Lung (tissue), 12 donors: ENCODE data around the gene ANKRD13D. TPM values are rescaled to one million over a fixed set of nuclear protein-coding genes. Genes with fewer than 3 reads are reported as not detected.

ENCODE experiments used
- ATAC-seq: fragments of 200-7000 bp; cut with Tn5 transposase; one replicate; pipeline ENCODE4 v1.9.1; 2020; ENCODE audit warnings: moderate number of reproducible peaks; ENCODE audit not compliant: insufficient read depth, low FRiP score
- DNase-seq, 3 donors: peaks; one replicate each; pipeline ENCODE4 v3.0.0-alpha.2; 2013 to 2017
- H3K27ac ChIP-seq, 2 donors: one replicate each; pipeline ENCODE4 v1.5.1; 2013; ENCODE audit warnings: mild to moderate bottlenecking in 2 of 2, moderate library complexity in 2 of 2, control low read depth in 1 of 2, inconsistent platforms in 1 of 2, low read depth in 1 of 2, low read length in 1 of 2
- H3K27me3 ChIP-seq, 3 donors: one replicate each; pipeline ENCODE4 v1.5.1; 2013; ENCODE audit warnings: low read length in 2 of 3; ENCODE audit not compliant: control insufficient read depth in 3 of 3, insufficient read depth in 3 of 3
- H3K36me3 ChIP-seq, 4 donors: one replicate each; pipeline ENCODE4 v1.5.1; 2013; ENCODE audit warnings: low read length in 4 of 4, mild to moderate bottlenecking in 1 of 4, moderate library complexity in 1 of 4; ENCODE audit not compliant: control insufficient read depth in 4 of 4, insufficient read depth in 4 of 4
- H3K4me1 ChIP-seq, 5 donors: one replicate each; pipeline ENCODE4 v1.5.1; 2013; ENCODE audit warnings: low read length in 5 of 5, mild to moderate bottlenecking in 2 of 5, moderate library complexity in 1 of 5; ENCODE audit not compliant: control insufficient read depth in 5 of 5, insufficient read depth in 5 of 5
- H3K4me3 ChIP-seq: one replicate; pipeline ENCODE4 v1.5.1; 2013; ENCODE audit warnings: mild to moderate bottlenecking, control low read depth, moderate library complexity
- H3K9ac ChIP-seq, 2 donors: one replicate each; pipeline ENCODE4 v1.5.1; 2013; ENCODE audit warnings: low read length in 2 of 2, control low read depth in 1 of 2; ENCODE audit not compliant: insufficient read depth in 1 of 2
- H3K9me3 ChIP-seq, 4 donors: one replicate each; pipeline ENCODE4 v1.5.1; 2013; ENCODE audit warnings: low read length in 3 of 4, mild to moderate bottlenecking in 1 of 4, moderate library complexity in 1 of 4; ENCODE audit not compliant: control insufficient read depth in 4 of 4, insufficient read depth in 3 of 4
- WGBS, 2 donors: extraction: QIAGEN DNeasy Blood & Tissue Kit; methylation state at CpG; one replicate each; pipeline ENCODE4 v1.1.7; 2013; 5-methylcytosine and 5-hydroxymethylcytosine counted together
- polyA plus RNA-seq, 2 donors: library from polyadenylated mRNA; stranded (reverse); fragments of 200-250 nt; gene quantifications; one replicate each; pipeline ENCODE4 v1.2.1, GENCODE V29; 2013
- total RNA-seq, 2 donors: library from RNA; depleted of rRNA in 1 of 2; stranded (reverse); fragments of >200 nt in 1 of 2; gene quantifications; one replicate each; pipeline ENCODE4 v1.2.1, GENCODE V29; 2014 to 2021
- TF ChIP-seq, protein P1 (sequence below): IDR thresholded peaks from 2 replicates; pipeline ENCODE4 v1.5.1; 2012; ENCODE audit warnings: mild to moderate bottlenecking; ENCODE audit errors: control extremely low read depth, extremely low read depth
- donor health status: control.
- donor health status: control.
- donor health status: Bipolar disorder and iron deficiency.
- donor health status: healthy.
- donor health status: DM: yes; HTN: yes; CAD: no.

ANKRD13D gene
- total and polyA plus RNA-seq, 4 donors: 35.9 to 86.2 (median 60.5) TPM

DNA sequence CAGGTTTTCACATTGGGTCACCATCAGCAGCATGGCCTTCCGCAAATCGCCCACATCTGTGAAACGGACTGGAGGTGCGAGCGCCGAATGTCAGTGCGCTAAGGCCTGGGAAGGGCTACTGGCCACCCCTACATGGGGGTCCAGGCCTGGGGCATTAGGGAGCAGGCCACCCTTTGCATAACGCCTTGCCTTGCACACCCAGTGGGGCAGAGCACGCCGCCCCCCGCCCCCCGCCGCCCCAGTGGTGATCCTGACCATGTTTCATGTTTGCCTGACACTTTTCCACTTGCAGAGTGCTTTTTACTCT, 20.2 kb upstream of the ANKRD13D start:
- ATAC-seq (no peak), DNase-seq (no peak)
- Histone ChIP-seq H3K36me3 (peaks cover 0 to 12% (median 4%) of the 10 kb centered on the region in 4 donors), H3K27me3 (no peaks in the 10 kb centered on the region), H3K9ac (no peak overlapping the region), H3K4me1 (peaks cover 19 to 71% (median 41%) of the 10 kb centered on the region in 5 donors), H3K9me3 (no peaks in the 10 kb centered on the region), H3K4me3 (no peak overlapping the region), H3K27ac (peak overlapping the region in 1 of 2 donors; percentile 73)
- TF ChIP-seq, protein P1, sequence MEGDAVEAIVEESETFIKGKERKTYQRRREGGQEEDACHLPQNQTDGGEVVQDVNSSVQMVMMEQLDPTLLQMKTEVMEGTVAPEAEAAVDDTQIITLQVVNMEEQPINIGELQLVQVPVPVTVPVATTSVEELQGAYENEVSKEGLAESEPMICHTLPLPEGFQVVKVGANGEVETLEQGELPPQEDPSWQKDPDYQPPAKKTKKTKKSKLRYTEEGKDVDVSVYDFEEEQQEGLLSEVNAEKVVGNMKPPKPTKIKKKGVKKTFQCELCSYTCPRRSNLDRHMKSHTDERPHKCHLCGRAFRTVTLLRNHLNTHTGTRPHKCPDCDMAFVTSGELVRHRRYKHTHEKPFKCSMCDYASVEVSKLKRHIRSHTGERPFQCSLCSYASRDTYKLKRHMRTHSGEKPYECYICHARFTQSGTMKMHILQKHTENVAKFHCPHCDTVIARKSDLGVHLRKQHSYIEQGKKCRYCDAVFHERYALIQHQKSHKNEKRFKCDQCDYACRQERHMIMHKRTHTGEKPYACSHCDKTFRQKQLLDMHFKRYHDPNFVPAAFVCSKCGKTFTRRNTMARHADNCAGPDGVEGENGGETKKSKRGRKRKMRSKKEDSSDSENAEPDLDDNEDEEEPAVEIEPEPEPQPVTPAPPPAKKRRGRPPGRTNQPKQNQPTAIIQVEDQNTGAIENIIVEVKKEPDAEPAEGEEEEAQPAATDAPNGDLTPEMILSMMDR: no peak
- 56 to 69% methylated on average over 13 of the region's 13 CpGs for WGBS, 2 donors

DNA sequence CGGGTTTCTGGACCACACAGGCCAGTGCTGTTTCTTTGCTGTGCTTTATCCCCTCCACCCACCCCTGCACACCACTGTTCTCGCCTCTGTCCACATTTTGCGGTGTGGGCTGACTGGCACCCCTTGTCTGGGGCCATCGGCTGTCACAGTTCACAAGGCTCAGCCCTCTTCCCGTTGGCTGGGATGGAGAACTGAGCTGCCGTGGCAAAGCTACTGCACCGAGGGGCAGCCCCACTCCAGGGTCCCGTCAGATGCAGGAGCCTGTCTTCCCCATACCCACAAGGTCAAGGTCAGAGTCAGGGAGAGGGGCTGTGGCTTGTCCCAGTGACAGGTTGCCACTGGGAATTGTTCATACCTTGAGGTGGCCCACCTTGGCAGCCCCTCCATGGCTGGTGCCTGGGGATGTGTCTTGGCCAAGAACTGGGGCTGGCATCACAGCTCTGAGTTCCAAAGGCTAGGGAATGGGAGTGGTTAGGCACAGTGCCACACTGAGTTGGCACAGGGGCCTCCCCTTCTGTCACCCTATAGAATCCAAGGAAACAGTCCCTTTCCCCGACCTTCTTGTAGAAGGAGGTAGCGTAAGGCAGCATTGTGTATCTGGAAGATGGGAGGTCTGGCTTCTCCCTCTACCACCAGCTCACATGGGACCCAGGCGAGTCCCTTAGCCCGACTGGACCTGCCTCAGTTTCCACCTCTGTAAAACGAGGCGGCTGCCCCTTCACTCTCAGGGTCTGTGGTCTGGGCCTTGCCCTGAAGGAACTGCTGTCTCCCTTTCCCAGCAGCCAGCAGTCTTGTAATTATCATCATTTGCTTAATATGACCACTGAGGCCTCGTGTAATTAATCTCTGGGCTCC, 19.5 kb upstream of the ANKRD13D start:
- Histone ChIP-seq H3K36me3 (peaks cover 0 to 12% (median 4%) of the 10 kb centered on the region in 4 donors), H3K27ac (peak overlapping the region; percentile 43 to 73), H3K27me3 (no peaks in the 10 kb centered on the region), H3K9me3 (no peaks in the 10 kb centered on the region), H3K4me3 (no peak overlapping the region), H3K9ac (peak overlapping the region in 1 of 2 donors; percentile 34), H3K4me1 (peaks cover 20 to 74% (median 41%) of the 10 kb centered on the region in 5 donors)
- 13 to 27% methylated on average over 15 of the region's 15 CpGs for WGBS, 2 donors
- TF ChIP-seq, protein P1: no peak
- DNase-seq: no peak
- no peak for ATAC-seq

DNA sequence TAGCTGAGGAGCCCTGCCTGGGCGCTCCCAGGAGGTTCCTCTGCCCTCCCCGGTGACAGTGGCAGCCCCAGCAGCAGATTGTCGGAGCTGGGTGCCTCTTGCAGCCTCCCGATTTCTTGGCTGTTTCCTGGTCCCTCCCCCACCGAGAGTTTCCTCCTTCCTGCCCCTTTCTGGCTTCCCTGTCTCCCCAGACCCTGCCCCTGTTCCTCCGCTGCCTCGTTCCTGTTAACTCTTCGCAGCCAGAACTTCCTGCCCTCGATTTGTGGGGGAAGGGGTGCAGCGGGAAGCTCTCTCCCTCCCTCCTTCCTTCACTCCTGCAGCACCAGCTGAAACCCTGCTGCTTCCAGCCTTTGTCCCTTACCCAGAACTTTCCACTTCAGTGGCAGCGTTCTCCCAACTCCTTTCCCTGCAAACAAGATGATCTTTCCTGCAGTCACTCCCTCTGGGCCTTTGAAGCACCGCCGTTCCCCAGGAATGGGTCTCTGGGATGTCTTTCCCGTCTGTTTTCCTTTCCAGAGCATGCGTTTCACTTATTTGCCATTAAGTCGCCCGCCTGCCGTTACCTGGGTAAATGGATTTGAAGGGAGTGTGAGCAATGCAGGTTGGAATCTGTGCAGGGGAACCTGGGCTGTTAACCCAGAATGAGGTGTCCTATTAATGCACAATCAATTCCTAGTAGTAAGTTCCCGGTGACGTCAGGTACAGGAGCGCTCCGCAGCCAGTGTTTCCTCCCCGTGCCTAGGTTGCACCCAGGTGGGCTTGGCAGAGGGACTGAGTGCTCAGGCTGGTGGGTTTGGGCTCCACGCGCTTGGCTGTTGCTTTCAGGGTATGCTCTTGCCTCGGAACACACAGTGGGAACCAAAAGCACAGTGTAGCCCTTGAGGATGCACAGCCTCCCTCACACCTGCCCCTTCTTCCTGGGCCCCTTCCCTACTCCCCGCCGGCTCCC, 18.6 kb upstream of the ANKRD13D start:
- H3K27me3 ChIP-seq: no peaks in the 10 kb centered on the region
- peaks cover 20 to 80% (median 41%) of the 10 kb centered on the region in 5 donors for H3K4me1 ChIP-seq
- peaks cover 0 to 12% (median 5%) of the 10 kb centered on the region in 4 donors for H3K36me3 ChIP-seq
- TF ChIP-seq, protein P1: no peak
- WGBS, 2 donors: 12 to 21% methylated on average over 28 of the region's 28 CpGs
- DNase-seq: peak; percentile 69 to 86 (median 71)
- H3K9ac ChIP-seq: no peak overlapping the region
- H3K4me3 ChIP-seq: no peak overlapping the region
- H3K27ac ChIP-seq: peak overlapping the region; percentile 43 to 73
- no peaks in the 10 kb centered on the region for H3K9me3 ChIP-seq
- no peak for ATAC-seq
